Fibroblast of lung (primary cell): ENCODE measurements around the gene MCEMP1.

ENCODE experiments used
- CTCF ChIP-seq, 2 donors: IDR thresholded peaks in 1 of 2; conservative IDR thresholded peaks in 1 of 2; 1 replicate in 1 of 2; 2 replicates in 1 of 2; pipeline ENCODE4 v1.5.1; 2011 to 2012; ENCODE audit warnings: low read length in 2 of 2, control low read depth in 1 of 2, inconsistent platforms in 1 of 2, low read depth in 1 of 2, mild to moderate bottlenecking in 1 of 2
- EZH2 ChIP-seq: IDR thresholded peaks from 2 replicates; pipeline ENCODE4 v1.5.1; 2012; ENCODE audit warnings: low read length, control low read depth, mild to moderate bottlenecking; ENCODE audit errors: missing control alignments

- TF ChIP-seq EZH2, result no peak
- no peak for TF ChIP-seq CTCF (conservative IDR thresholded peaks at IDR 0.05 in 1 of 2, IDR thresholded peaks at IDR 0.05 in 1 of 2; ENCODE audit: low read depth in 1 of 2, low read length in 2 of 2)
These were observed 25.0 kb downstream of the MCEMP1 start, which contains the start of gene FCER2 for GRCh38 chr19:7701654-7702457.
